K562 (cell line): ENCODE data around the gene GPR4. TPM values are rescaled to one million over a fixed set of nuclear protein-coding genes. Genes with fewer than 3 reads are reported as not detected.

Source experiments
- ARID2 ChIP-seq: fragments of 450-650 bp; IDR thresholded peaks from 2 replicates; pipeline ENCODE4 v1.6.1; 2017; ENCODE audit warnings: antibody characterized with exemption, mild to moderate bottlenecking
- CREB1 ChIP-seq, 2 experiments: sonication (generic) in 1 of 2; formaldehyde crosslinking in 1 of 2; IDR thresholded peaks; 2 replicates each; pipeline versions ENCODE4 v1.6.1 to v1.8.0; 2012 to 2022; ENCODE audit warnings: inconsistent platforms in 1 of 2, mild to moderate bottlenecking in 1 of 2, missing genetic modification reagents in 1 of 2, moderate library complexity in 1 of 2
- KDM1A ChIP-seq, 2 experiments: fragments of 450-650 bp; IDR thresholded peaks; 2 replicates each; pipeline ENCODE4 v1.6.1; 2016; ENCODE audit warnings: mild to moderate bottlenecking in 2 of 2
- KDM4B ChIP-seq, 2 experiments: fragments of 450-650 bp in 1 of 2; sonication (generic) in 1 of 2; IDR thresholded peaks; 2 replicates each; pipeline ENCODE4 v1.6.1; 2016 to 2017; ENCODE audit warnings: borderline replicate concordance in 2 of 2, antibody characterized with exemption in 1 of 2, low read depth in 1 of 2, mild to moderate bottlenecking in 1 of 2
- NFIX ChIP-seq: fragments of 250-450 bp; sonication (Bioruptor Pico); IDR thresholded peaks from 2 replicates; pipeline ENCODE4 v1.4.0; 2020; ENCODE audit warnings: low read depth, mild to moderate bottlenecking, moderate library complexity
- PRDM10 ChIP-seq: fragments of 450-650 bp; IDR thresholded peaks from 2 replicates; pipeline ENCODE4 v1.6.1; 2018; ENCODE audit not compliant: partially characterized antibody
- SMARCC2 ChIP-seq: fragments of 450-650 bp; IDR thresholded peaks from 2 replicates; pipeline ENCODE4 v1.6.1; 2017; ENCODE audit warnings: antibody characterized with exemption, moderate library complexity, mild to moderate bottlenecking, low read depth
- SP1 ChIP-seq: sonication (generic); formaldehyde crosslinking; IDR thresholded peaks from 2 replicates; pipeline ENCODE4 v1.8.1; 2022; ENCODE audit warnings: mild to moderate bottlenecking, missing genetic modification reagents
- SP2 ChIP-seq: IDR thresholded peaks from 2 replicates; pipeline ENCODE4 v1.6.1; 2011; ENCODE audit warnings: mild to moderate bottlenecking, low read depth, low read length, moderate library complexity; ENCODE audit not compliant: poor library complexity, severe bottlenecking; ENCODE audit errors: extremely low read depth
- STAT5B ChIP-seq: fragments of 250-450 bp; sonication (Bioruptor Pico); IDR thresholded peaks from 2 replicates; pipeline ENCODE4 v1.8.0; 2021; ENCODE audit warnings: mild to moderate bottlenecking, inconsistent platforms
- TCF7 ChIP-seq: sonication (generic); IDR thresholded peaks from 2 replicates; pipeline ENCODE4 v1.6.1; 2016; ENCODE audit warnings: antibody characterized with exemption, borderline replicate concordance
- ZC3H8 ChIP-seq: fragments of 450-650 bp; IDR thresholded peaks from 2 replicates; pipeline ENCODE4 v1.6.1; 2017
- ZNF224 ChIP-seq: sonication (generic); formaldehyde crosslinking; IDR thresholded peaks from 2 replicates; pipeline ENCODE4 v1.8.0; 2022; ENCODE audit warnings: mild to moderate bottlenecking, missing genetic modification reagents
- polyA plus RNA-seq, 8 experiments: library from polyadenylated mRNA; depleted of rRNA in 4 of 8; stranded (reverse) in 5 of 8; unstranded in 3 of 8; fragments of >200 nt; fragmentation: Nextera tagmentation in 2 of 8; fragmentation: Illumina TruSeq in 1 of 8; extraction: Ambion mirVana in 2 of 8; extraction: Trizol in 1 of 8; gene quantifications; 2 replicates each; pipeline versions ENCODE4 v1.2.1 to v1.2.3, GENCODE V29; 2011 to 2014; ENCODE audit warnings: inconsistent platforms in 1 of 8, missing spikeins in 1 of 8
- total RNA-seq, 7 experiments: library from RNA; depleted of rRNA in 6 of 7; stranded (reverse); fragments of >200 nt in 6 of 7; fragmentation: Illumina TruSeq in 2 of 7; extraction: Trizol in 2 of 7; gene quantifications; 2 replicates each; pipeline versions ENCODE4 v1.2.1 to v1.2.3, GENCODE V29; 2011 to 2021; ENCODE audit warnings: low replicate concordance in 1 of 7
- TF ChIP-seq, protein P1 (sequence below), 2 experiments: fragments of 150-350 bp in 1 of 2; IDR thresholded peaks; 2 replicates each; pipeline ENCODE4 v1.6.1; 2012 to 2016; ENCODE audit warnings: low read depth in 2 of 2, low read length in 2 of 2, mild to moderate bottlenecking in 1 of 2, moderate library complexity in 1 of 2
- TF ChIP-seq, protein P2 (sequence below): fragments of 450-650 bp; conservative IDR thresholded peaks from 2 replicates; pipeline ENCODE4 v1.6.1; 2016; ENCODE audit warnings: missing genetic modification characterization, low read depth, mild to moderate bottlenecking, missing compliant biosample characterization, moderate library complexity
- TF ChIP-seq, protein P3 (sequence below): fragments of 250-450 bp; sonication (Bioruptor Pico); IDR thresholded peaks from 2 replicates; pipeline ENCODE4 v1.4.0; 2020; ENCODE audit warnings: borderline replicate concordance

GPR4 gene
- total and polyA plus RNA-seq, 9 of the 15 experiments (the other 6 are each of a cell fraction or from before 2014, with no cell fraction given): 0.03 to 0.09 (median 0.04) TPM; not detected in 5

- TF ChIP-seq, protein P1, sequence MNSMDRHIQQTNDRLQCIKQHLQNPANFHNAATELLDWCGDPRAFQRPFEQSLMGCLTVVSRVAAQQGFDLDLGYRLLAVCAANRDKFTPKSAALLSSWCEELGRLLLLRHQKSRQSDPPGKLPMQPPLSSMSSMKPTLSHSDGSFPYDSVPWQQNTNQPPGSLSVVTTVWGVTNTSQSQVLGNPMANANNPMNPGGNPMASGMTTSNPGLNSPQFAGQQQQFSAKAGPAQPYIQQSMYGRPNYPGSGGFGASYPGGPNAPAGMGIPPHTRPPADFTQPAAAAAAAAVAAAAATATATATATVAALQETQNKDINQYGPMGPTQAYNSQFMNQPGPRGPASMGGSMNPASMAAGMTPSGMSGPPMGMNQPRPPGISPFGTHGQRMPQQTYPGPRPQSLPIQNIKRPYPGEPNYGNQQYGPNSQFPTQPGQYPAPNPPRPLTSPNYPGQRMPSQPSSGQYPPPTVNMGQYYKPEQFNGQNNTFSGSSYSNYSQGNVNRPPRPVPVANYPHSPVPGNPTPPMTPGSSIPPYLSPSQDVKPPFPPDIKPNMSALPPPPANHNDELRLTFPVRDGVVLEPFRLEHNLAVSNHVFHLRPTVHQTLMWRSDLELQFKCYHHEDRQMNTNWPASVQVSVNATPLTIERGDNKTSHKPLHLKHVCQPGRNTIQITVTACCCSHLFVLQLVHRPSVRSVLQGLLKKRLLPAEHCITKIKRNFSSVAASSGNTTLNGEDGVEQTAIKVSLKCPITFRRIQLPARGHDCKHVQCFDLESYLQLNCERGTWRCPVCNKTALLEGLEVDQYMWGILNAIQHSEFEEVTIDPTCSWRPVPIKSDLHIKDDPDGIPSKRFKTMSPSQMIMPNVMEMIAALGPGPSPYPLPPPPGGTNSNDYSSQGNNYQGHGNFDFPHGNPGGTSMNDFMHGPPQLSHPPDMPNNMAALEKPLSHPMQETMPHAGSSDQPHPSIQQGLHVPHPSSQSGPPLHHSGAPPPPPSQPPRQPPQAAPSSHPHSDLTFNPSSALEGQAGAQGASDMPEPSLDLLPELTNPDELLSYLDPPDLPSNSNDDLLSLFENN (IDR thresholded peaks at IDR 0.05; ENCODE audit: low read depth in 2 of 2, low read length in 2 of 2): no peak
- TF ChIP-seq, protein P2, sequence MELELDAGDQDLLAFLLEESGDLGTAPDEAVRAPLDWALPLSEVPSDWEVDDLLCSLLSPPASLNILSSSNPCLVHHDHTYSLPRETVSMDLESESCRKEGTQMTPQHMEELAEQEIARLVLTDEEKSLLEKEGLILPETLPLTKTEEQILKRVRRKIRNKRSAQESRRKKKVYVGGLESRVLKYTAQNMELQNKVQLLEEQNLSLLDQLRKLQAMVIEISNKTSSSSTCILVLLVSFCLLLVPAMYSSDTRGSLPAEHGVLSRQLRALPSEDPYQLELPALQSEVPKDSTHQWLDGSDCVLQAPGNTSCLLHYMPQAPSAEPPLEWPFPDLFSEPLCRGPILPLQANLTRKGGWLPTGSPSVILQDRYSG (tag): no peak
- TF ChIP-seq ARID2 (no peak), KDM4B (IDR thresholded peaks at IDR 0.05; ENCODE audit: borderline replicate concordance in 2 of 2, low read depth in 1 of 2) (no peak), CREB1 (IDR thresholded peaks at IDR 0.05) (no peak), CREB1 (CRISPR knock-in tag; IDR thresholded peaks at IDR 0.05) (peak; percentile 26; the same call in 1 of the 2 replicates), TCF7 (no peak), KDM1A (IDR thresholded peaks at IDR 0.05) (no peak), STAT5B (CRISPR knock-in tag) (no peak), SP2 (no peak), SP1 (CRISPR knock-in tag) (peak; percentile 57; the same call in 1 of the 2 replicates), ZC3H8 (no peak), ZNF224 (CRISPR knock-in tag) (no peak), SMARCC2 (no peak), NFIX (no peak), PRDM10 (peak; percentile 57)
- TF ChIP-seq, protein P3, sequence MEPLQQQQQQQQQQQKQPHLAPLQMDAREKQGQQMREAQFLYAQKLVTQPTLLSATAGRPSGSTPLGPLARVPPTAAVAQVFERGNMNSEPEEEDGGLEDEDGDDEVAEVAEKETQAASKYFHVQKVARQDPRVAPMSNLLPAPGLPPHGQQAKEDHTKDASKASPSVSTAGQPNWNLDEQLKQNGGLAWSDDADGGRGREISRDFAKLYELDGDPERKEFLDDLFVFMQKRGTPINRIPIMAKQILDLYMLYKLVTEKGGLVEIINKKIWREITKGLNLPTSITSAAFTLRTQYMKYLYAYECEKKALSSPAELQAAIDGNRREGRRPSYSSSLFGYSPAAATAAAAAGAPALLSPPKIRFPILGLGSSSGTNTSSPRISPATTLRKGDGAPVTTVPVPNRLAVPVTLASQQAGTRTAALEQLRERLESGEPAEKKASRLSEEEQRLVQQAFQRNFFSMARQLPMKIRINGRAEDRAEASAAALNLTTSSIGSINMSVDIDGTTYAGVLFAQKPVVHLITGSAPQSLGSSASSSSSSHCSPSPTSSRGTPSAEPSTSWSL (CRISPR knock-in tag): no peak
These were observed 43.6 kb downstream of the GPR4 start (continued) for GRCh38 chr19:45558399-45558878.
